ENCODE results near the gene MEF2A.

DNA sequence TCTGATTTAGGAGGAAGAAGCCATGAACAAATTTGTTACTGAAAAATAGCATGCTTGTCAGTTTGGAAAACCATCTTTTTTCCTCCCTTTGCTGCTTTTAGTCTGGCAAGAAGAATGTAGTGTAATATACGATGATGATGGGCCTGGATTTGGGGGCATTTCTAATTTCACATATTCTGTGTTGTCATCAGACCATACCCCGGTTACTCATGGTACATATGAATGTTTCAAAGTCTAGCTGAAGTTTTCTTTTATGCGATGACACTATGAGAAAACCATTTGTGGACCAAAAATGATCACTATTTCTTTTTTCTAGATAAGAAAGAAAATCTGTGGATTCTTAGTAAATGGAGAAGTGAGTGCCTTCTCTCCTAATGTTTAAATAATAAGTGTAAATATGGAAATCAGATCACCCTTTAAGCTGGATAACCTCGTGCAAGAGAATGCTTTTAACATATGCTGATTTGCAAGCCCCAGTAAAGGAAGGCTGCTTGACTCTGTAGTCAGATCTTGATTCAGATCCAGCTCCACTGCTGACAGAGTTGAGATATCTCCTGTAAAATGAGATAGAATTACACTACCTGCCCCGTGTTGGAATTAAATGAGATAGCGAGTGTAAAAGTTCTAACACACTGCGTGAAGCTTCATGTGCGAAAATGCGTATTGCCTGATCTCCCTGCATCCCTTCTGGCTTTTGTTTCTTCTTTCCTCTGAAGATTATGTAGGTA is 3.0 kb downstream of the MEF2A start:
- TF ChIP-seq, protein P1, sequence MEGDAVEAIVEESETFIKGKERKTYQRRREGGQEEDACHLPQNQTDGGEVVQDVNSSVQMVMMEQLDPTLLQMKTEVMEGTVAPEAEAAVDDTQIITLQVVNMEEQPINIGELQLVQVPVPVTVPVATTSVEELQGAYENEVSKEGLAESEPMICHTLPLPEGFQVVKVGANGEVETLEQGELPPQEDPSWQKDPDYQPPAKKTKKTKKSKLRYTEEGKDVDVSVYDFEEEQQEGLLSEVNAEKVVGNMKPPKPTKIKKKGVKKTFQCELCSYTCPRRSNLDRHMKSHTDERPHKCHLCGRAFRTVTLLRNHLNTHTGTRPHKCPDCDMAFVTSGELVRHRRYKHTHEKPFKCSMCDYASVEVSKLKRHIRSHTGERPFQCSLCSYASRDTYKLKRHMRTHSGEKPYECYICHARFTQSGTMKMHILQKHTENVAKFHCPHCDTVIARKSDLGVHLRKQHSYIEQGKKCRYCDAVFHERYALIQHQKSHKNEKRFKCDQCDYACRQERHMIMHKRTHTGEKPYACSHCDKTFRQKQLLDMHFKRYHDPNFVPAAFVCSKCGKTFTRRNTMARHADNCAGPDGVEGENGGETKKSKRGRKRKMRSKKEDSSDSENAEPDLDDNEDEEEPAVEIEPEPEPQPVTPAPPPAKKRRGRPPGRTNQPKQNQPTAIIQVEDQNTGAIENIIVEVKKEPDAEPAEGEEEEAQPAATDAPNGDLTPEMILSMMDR (IDR thresholded peaks at IDR 0.05; ENCODE audit: borderline replicate concordance, extremely low read depth, low read length, poor library complexity, severe bottlenecking), result no peak
- no peak for TF ChIP-seq EZH2 (IDR thresholded peaks at IDR 0.05; ENCODE audit: borderline replicate concordance, low read depth, low read length, severe bottlenecking)
